ENCODE data around the gene DAP.
A peak's percentile ranks its signal among the peaks of the same experiment; 100 is the strongest.
"Not testable (repeated sequence)": the region's sequence is repeated elsewhere in the genome, so short reads cannot be mapped to it uniquely, and the experiment has no call there.

The DAP gene, protein sequence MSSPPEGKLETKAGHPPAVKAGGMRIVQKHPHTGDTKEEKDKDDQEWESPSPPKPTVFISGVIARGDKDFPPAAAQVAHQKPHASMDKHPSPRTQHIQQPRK

DNA sequence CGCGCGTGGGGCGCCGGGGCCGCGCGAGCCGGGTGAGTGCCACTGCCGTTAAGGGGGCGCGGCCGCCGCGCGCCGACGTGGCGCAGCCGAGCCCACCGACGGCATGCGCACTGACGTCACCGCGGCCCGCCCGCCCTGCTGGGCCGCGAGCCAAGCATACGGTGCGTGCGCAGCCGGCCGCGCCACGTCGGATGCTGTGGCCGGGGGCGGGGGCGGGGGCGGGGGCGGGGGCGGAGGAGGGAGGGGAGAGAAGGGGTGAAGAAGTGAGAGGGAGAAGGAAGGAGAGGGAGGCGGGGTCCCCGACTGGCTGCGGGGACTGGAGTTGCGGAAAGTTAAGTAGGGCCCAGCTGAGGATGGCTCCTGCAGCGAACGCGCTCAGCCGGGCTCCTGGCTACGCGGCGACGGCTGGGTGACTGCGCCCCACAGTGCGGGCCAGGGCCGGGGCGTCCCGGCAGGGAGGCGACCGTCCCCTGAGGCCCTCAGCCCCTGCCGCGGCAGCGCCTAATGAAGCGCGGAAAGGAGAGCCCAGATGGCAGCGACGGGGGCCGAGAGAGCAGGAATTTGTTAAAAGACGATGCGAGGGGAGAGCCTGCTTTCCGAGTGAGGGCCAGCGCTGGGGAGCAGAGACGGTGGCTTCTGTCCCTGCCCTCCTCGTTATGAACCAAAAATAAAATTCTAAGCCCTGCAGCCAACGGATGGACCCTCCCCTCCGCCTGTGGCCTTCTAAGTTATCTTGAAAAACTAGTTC, at the start of gene DAP:
TSS of gene DAP (minus strand) at position 50 of the 748 bp plus-strand sequence. CDS start 166 bp downstream, outside the sequence.
- DNase-seq (ENCODE audit: low read depth in 2 of 2, low spot score in 1 of 2) = peak; percentile 68 to 83

DNA sequence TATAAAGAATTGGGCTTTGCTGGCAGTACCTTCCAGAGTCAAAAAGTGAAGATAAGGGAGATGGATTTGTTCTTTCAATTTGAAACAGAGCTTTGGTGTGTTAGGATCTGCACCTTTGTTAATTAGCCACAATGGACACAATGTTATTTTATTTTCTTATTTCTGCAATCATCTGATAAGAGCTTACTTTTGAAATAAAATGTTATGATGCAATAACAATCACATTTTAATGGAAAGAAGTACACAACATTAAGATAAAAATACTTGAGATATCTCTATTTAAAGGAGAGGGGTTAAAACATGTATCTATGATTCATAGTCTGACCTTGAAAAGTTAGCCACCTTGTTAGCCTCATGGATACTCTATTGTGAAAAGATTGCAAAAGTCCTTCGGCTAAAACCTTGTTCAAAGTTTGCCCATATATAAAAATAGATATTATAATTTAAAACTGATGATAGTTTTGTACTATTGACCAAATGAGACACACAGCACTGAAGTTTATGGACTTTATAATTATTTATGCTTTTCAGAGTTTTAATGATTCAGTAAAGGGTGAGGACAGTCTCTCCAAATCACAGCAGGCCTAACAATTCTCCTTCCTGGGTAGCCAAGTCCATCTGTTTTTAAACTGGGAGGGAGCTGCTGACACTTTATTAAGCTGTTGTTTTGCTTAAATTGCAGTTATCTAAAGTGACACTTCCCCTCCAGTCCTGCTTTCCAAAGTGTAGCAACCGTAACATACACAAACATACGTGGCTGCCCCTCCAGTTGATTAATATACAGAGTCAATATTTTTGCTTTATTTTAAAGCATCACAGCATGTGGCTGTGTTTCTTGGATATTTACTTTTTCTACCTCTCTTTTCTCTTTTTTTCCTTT, 47.6 kb upstream of the DAP start:
- no peak for DNase-seq (ENCODE audit: low read depth in 2 of 2, low spot score in 1 of 2)

DNA sequence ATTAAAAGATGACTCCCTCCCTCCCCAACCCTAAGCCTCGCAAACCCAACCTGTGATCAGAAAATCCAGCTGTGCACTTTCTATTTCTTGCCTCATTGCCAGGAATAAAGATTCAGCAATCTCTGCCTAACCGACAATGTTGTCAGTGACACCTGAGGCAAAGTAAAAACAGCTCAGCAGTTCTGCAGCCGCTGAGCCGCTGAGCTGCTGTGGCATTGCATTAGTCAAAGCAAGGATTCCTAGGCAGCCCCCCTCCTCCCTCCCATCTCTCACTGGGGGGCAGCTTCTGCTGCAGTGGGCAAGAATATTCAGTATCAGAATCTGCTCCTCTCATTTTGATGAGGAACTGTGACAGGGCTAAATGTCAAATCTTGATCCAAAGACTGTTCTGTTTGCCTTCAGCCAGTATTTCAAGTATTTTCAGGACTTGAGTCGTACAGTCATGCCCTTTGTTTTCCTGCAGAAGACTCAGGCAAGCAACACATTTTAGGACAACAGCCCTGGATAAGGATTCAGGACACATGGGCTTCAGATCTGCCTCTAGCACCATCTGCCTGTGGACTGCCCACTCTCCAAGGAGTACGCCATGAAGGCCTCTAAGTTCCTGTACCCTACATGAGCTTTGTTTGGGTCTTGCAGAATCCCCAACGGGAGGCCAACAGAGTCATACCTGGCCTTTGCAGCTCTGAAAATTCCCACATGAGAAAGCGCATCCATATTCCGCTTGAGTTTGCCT, 41.1 kb upstream of the DAP start:
- DNase-seq (ENCODE audit: low read depth in 2 of 2, low spot score in 1 of 2) = no peak

DNA sequence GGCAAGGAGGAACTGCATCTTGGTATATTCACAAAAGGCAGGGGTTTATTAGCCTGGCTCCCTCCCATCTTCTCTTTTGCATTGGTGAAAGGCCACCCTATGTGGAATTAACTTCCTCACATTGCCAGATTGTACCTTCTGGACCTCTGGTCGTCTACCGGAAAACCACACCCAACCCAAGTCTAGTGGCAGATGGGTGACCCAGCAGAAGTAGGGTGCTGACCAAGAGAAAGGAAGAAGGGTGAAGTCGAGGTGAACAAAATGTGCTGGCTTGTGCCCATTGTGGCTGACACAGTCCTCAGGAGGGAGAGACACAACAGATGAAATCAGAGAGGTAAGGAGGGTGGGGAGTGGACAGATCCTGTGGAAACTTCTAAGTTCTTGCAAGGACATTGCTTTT, 39.8 kb upstream of the DAP start:
- DNase-seq (ENCODE audit: low read depth in 2 of 2, low spot score in 1 of 2) = no peak

DNA sequence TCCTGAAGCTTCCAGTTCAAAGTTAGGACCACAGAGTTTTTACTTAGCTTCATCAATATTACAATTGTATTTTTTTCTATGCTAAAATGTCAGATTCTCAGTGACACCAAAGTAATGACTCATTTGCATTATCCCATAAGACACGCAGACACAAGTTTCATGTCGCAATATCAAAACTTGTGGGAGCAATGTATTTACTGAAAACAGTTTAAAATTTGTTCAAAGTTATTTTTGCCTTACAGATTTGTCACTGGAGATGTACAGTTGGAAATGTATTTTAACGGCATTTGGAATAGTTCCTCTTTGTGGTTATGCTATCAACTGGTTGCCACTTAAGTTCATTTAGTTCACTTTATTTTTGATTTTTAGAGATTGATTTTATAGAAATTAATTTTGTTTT, 36.2 kb upstream of the DAP start:
- DNase-seq (ENCODE audit: low read depth in 2 of 2, low spot score in 1 of 2) = no peak

DNA sequence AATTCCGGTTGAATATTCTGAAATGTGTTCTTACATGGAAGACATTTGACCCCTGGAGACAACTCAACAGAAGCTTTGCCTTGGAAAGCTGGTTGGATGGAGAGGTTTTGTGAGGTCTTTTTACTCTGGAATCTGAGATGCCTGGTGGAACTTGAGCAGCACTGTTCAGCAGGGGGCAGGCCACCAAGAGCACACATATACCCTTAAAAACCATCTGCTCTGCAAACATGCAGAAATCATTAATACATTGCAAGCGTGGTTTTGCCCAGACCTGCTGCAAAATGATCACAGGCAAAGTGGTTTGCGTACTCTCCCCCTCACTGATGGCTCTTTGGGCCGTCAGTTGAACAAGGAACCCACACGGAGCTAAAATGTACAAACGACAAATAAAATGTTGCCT, 32.8 kb upstream of the DAP start:
- DNase-seq (ENCODE audit: low read depth in 2 of 2, low spot score in 1 of 2) = no peak

DNA sequence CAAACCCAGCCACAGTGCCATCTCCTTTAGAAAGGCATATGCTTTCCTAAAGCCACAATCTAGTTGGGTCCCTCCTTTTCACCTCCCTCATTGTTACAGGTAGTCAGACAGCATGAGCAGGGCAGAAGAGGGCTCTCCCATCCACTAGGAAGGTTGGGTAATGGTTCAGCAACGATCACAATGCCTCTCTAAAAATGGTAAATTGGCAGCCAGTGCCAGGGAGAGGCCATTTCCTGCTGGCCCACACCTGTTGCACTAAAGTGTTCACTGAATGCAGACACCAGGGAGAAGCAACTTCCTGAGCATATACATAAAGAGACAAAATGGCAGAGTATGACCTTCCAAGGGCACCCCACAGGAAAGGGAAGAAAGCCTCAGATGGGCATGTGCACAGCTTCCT, 31.3 kb upstream of the DAP start:
- DNase-seq (ENCODE audit: low read depth in 2 of 2, low spot score in 1 of 2) = no peak

DNA sequence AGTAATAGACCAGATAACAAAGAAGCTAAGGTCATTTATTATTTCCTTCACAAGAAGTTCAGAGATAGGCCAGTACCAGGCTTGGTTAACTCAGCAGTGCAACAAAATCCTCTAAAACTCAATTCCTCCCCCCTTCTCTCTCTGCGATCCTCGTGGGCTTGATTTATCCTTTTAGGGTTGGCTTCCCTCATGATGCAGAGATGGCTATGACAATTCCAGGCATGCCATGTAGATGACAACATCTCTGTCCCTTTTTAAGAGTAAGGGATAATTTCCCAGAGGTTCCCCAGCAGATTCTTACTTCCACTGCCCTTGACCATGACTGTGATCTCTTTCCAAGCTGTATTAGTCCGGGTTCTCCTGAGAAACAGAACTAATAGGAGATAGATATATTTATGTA, 28.7 kb upstream of the DAP start:
- DNase-seq (ENCODE audit: low read depth in 2 of 2, low spot score in 1 of 2) = no peak

DNA sequence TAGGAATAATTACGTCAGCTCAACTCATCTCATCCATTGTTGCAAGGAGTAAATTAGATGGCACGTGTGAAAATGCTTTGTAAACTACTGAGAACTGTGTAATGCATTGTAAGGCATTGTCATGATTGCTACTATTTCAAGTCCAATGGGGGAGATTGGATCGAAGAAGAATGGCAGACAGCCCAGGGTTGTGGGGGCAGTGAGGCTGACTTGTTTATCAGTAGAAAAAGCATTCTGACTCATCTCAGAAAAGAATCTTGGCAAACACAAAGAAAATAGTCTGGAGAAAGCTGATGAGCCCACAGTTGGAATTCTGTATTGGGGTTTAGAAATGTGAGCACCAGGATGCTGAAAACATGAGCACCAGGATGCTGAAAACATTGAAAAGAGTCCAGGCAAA, 28.0 kb upstream of the DAP start:
- DNase-seq (ENCODE audit: low read depth in 2 of 2, low spot score in 1 of 2) = no peak

DNA sequence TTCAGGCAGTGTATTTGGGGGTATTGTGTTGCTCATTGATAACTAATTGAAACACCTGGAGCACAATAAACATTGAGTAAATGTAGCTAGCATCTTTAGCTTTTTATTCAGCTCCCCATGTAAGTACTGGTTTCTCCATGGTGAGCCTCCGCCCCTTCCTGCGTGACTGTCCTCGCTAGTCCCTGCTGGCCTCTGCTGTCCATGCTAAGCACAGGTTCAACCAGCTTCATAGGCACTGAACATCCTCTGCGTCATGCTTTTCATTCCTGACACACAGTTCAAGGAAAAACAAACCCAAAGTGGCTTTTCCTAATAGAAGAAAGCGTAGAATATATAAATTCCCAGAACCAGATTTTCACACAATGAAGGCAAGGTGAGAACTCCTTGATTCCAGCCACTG, 27.3 kb upstream of the DAP start:
- DNase-seq (ENCODE audit: low read depth in 2 of 2, low spot score in 1 of 2) = no peak

DNA sequence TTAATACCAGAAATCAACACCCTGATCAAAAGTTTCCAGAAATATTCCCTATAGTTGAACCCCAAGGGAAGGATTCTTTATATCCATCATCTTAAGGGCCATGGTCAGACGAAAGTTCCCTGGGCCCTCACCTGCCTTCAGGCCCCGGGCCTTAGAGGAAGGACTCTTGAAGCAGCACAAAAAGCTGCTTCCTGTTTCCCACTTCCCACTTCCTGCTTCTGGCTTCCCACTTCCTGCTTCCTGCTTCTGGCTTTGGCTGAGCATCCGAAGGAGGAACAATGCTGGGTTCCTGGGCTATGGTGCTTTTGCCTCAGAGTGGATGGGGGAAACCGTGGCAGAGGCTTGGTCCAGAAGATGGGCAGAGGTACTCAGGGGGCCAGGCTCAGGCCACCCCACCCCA, 25.8 kb upstream of the DAP start:
- no peak for DNase-seq (ENCODE audit: low read depth in 2 of 2, low spot score in 1 of 2)

DNA sequence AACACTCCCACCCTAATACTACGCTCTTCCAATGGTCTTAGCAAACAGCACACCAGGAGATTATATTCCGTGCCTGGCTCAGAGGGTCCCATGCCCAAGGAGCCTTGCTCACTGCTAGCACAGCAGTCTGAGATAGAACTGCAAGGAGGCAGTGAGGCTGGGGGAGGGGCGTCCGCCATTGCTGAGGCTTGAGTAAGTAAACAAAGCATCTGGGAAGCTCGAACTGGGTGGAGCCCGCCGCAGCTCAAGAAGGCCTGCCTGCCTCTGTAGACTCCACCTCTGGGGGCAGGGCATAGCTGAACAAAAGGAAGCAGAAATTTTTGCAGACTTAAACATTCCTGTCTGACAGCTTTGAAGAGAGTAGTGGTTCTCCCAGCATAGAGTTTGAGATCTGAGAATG, 19.2 kb upstream of the DAP start:
- DNase-seq (ENCODE audit: low read depth in 2 of 2, low spot score in 1 of 2) = not testable (repeated sequence)

DNA sequence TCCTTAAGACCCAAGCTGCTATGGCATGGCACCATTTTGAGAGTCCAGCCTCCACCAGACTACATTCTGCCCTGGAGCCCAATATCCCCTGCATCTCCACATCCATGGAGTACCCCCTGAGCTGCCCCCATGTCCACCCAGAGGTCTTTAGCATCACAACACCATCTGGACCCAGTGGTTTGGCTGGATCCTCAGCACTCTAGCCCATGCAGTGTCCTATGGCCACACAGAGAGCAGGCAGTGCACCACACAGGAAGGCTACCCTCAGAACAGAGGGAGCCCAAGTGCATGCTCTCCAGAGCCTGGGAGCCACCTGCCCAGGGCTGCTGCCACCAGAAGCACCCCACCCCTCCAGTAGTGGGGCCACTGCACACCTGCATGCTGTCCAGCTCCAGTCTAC, 18.6 kb upstream of the DAP start:
- DNase-seq (ENCODE audit: low read depth in 2 of 2, low spot score in 1 of 2) = no peak

DNA sequence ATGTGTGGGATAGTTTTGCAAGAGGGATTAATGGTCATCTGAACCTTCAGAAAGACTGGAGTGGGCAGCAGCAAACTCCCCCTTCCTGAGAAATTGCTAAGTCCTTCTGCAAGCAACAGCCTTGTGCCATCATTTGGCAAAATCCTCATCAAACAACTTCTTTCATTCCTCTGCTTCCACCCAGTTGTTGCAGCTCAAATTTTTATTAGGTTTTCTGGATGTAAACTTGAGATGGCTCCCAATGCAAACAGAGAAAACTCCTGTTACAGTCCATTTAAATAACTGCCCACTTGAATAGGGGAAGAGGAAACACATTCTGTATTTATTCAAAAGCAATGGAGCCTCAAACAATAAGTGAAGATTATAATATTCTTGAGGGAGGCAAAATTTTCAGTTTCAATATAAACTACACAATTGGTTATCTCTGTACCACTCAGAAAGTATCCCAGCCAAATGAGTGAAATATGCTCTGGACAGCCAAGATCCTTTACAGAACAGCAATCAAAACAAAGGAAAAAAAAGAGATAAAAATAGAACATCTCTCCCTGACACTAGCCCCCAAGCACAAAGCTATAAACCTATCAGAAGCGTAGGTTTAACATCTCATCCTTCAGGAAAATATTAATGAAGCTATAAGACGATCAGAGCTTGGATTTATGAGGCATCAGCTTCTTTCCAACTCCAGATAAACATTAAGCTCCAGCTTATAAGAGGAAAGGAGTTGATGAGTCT, 17.3 kb upstream of the DAP start:
- DNase-seq (ENCODE audit: low read depth in 2 of 2, low spot score in 1 of 2) = no peak

DNA sequence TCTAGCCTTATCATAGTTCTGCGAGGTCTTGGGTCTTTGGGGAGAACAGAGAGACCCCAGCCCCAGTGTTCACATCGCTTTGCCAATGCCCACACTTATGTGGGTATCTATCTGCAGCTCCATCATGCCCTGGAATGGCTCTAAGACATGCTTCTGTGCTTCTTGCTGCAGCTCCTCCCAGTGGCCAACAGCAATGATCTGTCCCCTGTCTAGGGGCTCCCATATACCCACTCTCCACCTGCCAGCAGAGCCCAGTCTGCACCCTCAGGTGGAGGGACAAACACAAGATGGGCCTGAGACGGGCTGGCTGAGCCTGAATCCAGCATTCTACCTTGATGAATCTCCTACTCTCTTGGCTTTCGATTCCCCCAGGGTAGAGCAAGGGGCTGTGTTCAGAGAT, 14.6 kb upstream of the DAP start:
- no peak for DNase-seq (ENCODE audit: low read depth in 2 of 2, low spot score in 1 of 2)

DNA sequence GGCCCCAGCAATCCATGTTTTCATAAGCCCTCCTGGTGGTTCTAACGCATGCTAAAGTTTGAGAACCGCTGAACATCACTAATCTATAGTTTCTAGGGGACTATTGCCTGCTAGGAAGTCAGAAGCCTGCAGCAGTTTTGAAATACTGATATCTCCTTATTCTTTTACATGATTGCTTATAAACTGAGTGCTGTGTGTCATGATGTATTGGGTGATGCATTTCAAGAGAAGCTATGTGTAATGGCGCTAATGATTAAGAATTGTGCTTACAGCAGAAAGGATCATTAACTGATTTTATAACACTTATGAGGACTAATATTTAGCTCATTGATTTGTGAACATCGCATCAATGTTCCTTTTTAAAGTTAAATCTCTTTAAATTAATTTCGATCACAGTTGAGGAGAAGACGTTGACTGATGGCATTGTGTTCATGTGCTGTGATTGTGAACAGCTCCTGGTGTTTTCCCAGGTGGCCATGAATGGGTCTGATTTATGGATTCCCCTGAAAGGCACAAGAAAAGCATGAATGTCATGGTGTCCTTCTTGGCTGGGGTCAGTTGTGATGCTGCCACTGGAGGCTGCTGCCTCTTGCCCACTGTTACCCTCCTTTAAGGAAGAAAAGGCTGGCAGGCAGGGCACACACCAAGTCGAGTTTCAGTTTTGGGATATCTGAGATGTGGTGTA, 12.0 kb upstream of the DAP start:
- DNase-seq (ENCODE audit: low read depth in 2 of 2, low spot score in 1 of 2) = no peak

DNA sequence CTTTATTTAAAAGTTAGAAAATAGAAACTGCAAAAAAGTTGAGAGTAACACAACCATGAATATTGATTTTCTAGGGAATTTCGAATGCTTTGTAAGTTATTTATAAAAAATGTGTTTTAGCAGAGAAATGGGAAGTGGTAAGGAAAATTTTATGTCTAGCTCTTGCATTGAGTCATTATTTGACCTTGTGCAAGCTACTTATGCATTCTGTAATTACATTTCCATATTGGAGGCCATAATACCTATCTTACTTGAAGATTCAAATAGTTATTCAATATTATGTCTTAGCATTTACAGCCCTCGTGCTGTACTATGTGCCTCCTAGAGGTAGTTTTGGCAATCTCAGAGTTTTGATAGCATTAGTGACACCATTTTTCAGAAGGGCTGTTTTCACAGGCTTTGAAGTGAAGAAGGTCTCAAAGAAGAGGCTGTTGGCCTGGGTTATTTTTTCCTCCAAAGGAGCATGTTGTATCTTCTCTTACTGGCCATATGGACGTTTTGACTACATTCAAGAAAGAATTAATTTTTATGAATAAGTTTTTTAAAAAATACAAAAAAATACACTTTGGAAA, 7.4 kb upstream of the DAP start:
- no peak for DNase-seq (ENCODE audit: low read depth in 2 of 2, low spot score in 1 of 2)

DNA sequence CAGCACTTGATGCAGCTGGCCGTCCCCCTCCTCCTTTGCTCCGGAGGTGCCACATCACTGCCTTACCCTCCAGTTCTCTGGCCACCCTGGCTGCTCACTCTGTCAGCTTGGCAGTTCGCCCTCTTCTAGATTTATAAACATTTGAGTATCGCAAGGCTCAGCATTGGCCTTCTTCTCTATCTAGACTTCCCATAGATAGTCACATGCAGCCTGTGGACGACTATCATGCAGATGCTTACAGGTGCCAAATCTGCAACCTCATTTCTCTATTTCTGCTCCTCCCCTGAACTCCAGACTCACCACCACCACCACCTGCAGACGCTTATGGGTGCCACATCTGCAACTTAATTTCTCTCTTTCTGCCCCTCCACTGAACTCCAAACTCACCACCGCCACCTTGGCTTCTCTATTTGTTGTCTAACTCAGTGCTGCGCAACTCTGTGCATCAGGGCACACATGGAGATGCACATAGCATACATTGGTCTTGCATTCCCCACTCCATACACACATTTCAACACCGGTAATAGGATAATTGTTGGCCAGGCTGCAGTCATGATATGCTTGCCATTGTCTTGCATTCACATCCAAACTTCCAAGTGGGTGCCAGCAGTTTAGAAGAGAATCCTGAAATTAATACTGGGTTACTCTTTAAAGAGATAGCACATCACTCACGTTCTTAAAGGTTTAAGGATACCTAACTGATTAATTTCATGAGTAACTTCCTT, 1.9 kb upstream of the DAP start:
- no peak for DNase-seq (ENCODE audit: low read depth in 2 of 2, low spot score in 1 of 2)

Data from stimulated activated CD8-positive, alpha-beta memory T cell treated with anti-CD3 and anti-CD28 coated beads, Interleukin-4, amount 100 ng/mL, for 1 hour (primary cell).